ENCODE data around the gene NR2F1-AS1. TPM values are rescaled to one million over a fixed set of nuclear protein-coding genes. Genes with fewer than 3 reads are reported as not detected.

NR2F1-AS1 gene
- total and polyA plus RNA-seq, 2 of the 4 experiments (the other 2 are of a cell fraction), result 12.5 to 12.8 TPM

DNA sequence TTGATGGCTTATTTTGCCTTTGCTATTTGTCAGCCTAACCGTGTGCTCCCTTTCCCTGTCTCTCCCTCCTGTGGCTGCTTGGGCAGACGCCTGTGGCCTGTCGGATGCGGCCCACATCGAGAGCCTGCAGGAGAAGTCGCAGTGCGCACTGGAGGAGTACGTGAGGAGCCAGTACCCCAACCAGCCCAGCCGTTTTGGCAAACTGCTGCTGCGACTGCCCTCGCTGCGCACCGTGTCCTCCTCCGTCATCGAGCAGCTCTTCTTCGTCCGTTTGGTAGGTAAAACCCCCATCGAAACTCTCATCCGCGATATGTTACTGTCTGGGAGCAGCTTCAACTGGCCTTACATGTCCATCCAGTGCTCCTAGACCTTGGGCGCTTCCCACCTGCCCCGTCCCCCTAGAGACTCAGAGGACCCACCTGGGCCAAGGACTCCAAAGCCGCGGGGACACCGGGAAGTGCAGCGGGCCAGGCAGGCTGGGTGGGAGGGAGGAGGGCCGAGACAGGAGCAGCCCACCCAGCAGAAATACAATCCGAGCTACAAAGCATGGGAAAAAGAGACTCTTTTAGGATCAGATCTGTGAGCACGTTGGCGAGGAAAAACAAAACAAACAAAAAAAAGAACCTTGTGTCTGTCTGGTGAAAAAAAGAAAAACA, 12.6 kb upstream of the NR2F1-AS1 start:
- Histone ChIP-seq H3K4me2 (ENCODE audit: low read depth, low read length) (peak overlapping the region; percentile 82), H3K56ac (ENCODE audit: extremely low read depth, insufficient read depth, low read length) (no peak overlapping the region), H3K27ac (ENCODE audit: insufficient read depth, low read length) (peak overlapping the region; percentile 19), H2BK20ac (ENCODE audit: low read depth, low read length) (no peak overlapping the region), H3K18ac (ENCODE audit: low read depth, low read length) (peak overlapping the region; percentile 6; the same call in 1 of the 2 replicates), H2BK120ac (ENCODE audit: low read depth, low read length) (0 out of 2 replicates have a peak overlapping the region, but pooled peaks have one; percentile 8), H4K8ac (ENCODE audit: low read depth in 2 of 2, low read length in 2 of 2) (peak overlapping the region; percentile 30 to 73), H2BK15ac (ENCODE audit: low read depth, low read length) (no peak overlapping the region), H3K23ac (ENCODE audit: low read depth, low read length) (peak overlapping the region; percentile 10; the same call in 1 of the 2 replicates), H2AK5ac (ENCODE audit: low read depth, low read length) (peak overlapping the region; percentile 20; the same call in 1 of the 2 replicates), H3K4me1 (ENCODE audit: control insufficient read depth, insufficient read depth, low read length) (peaks cover 31% of the 10 kb centered on the region), H3K36me3 (ENCODE audit: control insufficient read depth, insufficient read depth, low read length) (peaks cover 50% of the 10 kb centered on the region), H3K9me3 (ENCODE audit: control insufficient read depth, insufficient read depth, low read length) (no peaks in the 10 kb centered on the region), H2AK9ac (replicated peaks; ENCODE audit: low read depth, low read length, poor library complexity) (no peak overlapping the region), H3K9ac (ENCODE audit: low read depth, low read length) (peak overlapping the region; percentile 60), H3K4me3 (ENCODE audit: insufficient read depth, low read depth, low read length) (peak overlapping the region; percentile 1; the same call in 1 of the 2 replicates), H3K9me1 (ENCODE audit: insufficient read depth, low read length) (peaks cover 11% of the 10 kb centered on the region; the same call in 1 of the 2 replicates), H3K14ac (replicated peaks; ENCODE audit: low read depth, low read length) (peak overlapping the region; percentile 2), H4K5ac (ENCODE audit: low read depth, low read length) (peak overlapping the region; percentile 16), H3K4ac (ENCODE audit: low read depth, low read length) (peak overlapping the region; percentile 12), H2AFZ (replicated peaks; ENCODE audit: low read length, poor library complexity) (peak overlapping the region; percentile 75), H4K91ac (ENCODE audit: insufficient read depth, low read depth, low read length) (peak overlapping the region; percentile 20; the same call in 1 of the 2 replicates), H2BK5ac (ENCODE audit: low read depth, low read length, poor library complexity, severe bottlenecking) (peak overlapping the region; percentile 7), H3K27me3 (ENCODE audit: control insufficient read depth, insufficient read depth, low read length) (no peaks in the 10 kb centered on the region), H4K20me1 (ENCODE audit: insufficient read depth, low read length) (peaks cover 11% of the 10 kb centered on the region), H3K79me1 (ENCODE audit: low read depth in 1 of 2, low read length in 2 of 2) (peaks cover 5 to 33% of the 10 kb centered on the region in 2 experiments; a peak in 2 of 4 replicates)
- TF ChIP-seq RAD21 (IDR thresholded peaks at IDR 0.05; ENCODE audit: low read length), result no peak
- TF ChIP-seq, protein P1, sequence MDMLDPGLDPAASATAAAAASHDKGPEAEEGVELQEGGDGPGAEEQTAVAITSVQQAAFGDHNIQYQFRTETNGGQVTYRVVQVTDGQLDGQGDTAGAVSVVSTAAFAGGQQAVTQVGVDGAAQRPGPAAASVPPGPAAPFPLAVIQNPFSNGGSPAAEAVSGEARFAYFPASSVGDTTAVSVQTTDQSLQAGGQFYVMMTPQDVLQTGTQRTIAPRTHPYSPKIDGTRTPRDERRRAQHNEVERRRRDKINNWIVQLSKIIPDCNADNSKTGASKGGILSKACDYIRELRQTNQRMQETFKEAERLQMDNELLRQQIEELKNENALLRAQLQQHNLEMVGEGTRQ (IDR thresholded peaks at IDR 0.05; ENCODE audit: low read depth, low read length), result no peak
- no peak for TF ChIP-seq MAZ (IDR thresholded peaks at IDR 0.05; ENCODE audit: borderline replicate concordance, low read depth, low read length)
- TF ChIP-seq CEBPB (IDR thresholded peaks at IDR 0.05; ENCODE audit: low read depth, low read length), result no peak
- TF ChIP-seq, protein P2, sequence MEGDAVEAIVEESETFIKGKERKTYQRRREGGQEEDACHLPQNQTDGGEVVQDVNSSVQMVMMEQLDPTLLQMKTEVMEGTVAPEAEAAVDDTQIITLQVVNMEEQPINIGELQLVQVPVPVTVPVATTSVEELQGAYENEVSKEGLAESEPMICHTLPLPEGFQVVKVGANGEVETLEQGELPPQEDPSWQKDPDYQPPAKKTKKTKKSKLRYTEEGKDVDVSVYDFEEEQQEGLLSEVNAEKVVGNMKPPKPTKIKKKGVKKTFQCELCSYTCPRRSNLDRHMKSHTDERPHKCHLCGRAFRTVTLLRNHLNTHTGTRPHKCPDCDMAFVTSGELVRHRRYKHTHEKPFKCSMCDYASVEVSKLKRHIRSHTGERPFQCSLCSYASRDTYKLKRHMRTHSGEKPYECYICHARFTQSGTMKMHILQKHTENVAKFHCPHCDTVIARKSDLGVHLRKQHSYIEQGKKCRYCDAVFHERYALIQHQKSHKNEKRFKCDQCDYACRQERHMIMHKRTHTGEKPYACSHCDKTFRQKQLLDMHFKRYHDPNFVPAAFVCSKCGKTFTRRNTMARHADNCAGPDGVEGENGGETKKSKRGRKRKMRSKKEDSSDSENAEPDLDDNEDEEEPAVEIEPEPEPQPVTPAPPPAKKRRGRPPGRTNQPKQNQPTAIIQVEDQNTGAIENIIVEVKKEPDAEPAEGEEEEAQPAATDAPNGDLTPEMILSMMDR (conservative IDR thresholded peaks at IDR 0.05; ENCODE audit: low read depth, low read length), result no peak
- TF ChIP-seq, protein P3, sequence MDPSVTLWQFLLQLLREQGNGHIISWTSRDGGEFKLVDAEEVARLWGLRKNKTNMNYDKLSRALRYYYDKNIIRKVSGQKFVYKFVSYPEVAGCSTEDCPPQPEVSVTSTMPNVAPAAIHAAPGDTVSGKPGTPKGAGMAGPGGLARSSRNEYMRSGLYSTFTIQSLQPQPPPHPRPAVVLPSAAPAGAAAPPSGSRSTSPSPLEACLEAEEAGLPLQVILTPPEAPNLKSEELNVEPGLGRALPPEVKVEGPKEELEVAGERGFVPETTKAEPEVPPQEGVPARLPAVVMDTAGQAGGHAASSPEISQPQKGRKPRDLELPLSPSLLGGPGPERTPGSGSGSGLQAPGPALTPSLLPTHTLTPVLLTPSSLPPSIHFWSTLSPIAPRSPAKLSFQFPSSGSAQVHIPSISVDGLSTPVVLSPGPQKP (IDR thresholded peaks at IDR 0.05; ENCODE audit: borderline replicate concordance, low read depth, low read length), result no peak
- TF ChIP-seq MXI1 (IDR thresholded peaks at IDR 0.05; ENCODE audit: borderline replicate concordance, low read depth, low read length), result no peak
- TF ChIP-seq RCOR1 (IDR thresholded peaks at IDR 0.05; ENCODE audit: insufficient replicate concordance, low read length), result no peak
- CTCF ChIA-PET, result interaction anchor here (0.6 kb wide), 1 partner anchor 237 kb away, joined by 4 read pairs; no protein-coding TSS in a partner anchor
- dilution Hi-C loops (cut with HindIII; ENCODE audit: low sequenced_read_pairs, unreplicated experiment) (no loop called here), in situ Hi-C loops (cut with MboI; ENCODE audit: low sequenced_read_pairs) (loop anchor here (25.0 kb wide), 2 partner anchors 681 to 1281 kb away; no protein-coding TSS in a partner anchor), intact Hi-C loops (cut with micrococcal nuclease) (loop anchor here (5.0 kb wide), 1 partner anchor 1951 kb away; no protein-coding TSS in a partner anchor)
- POLR2A ChIA-PET (ENCODE audit: unreplicated experiment), result no interaction called here
- WGBS, 2 experiments (ENCODE audit: extremely low coverage in 2 of 2, insufficient read length in 1 of 2), result 36% methylated on average over 15 of the region's 30 CpGs; no CpG with 5 or more reads in 1 of the 2 experiments
- DNase-seq, result no peak
- ATAC-seq (ENCODE audit: low read depth), result no peak
- BruUV-seq (replicated peaks), result TSS peak; percentile 95

Measured in IMR-90 (cell line).